HG03280 (cell line): ENCODE measurements around the gene SECTM1.

Source experiments
- ATAC-seq: cut with Tn5 transposase; IDR thresholded peaks from one replicate; pipeline ENCODE4 v1.9.1; 2021; ENCODE audit warnings: mild to moderate bottlenecking, moderate library complexity; ENCODE audit not compliant: unreplicated experiment

Gene SECTM1

GRCh38 chr17:82329683-82330321, 3.8 kb downstream of the SECTM1 start:
- ATAC-seq = no peak

- no peak for ATAC-seq
Measured at GRCh38 chr17:82328994-82329507, 4.5 kb downstream of the SECTM1 start.

GRCh38 chr17:82328141-82328993, 5.2 kb downstream of the SECTM1 start:
- ATAC-seq = no peak

GRCh38 chr17:82327757-82328140, 5.8 kb downstream of the SECTM1 start:
- no peak for ATAC-seq

- ATAC-seq = no peak
Measured at GRCh38 chr17:82327289-82327688, 6.3 kb downstream of the SECTM1 start.

GRCh38 chr17:82325286-82326180, 8.0 kb downstream of the SECTM1 start:
- ATAC-seq = no peak

GRCh38 chr17:82324566-82325285, 8.8 kb downstream of the SECTM1 start:
- no peak for ATAC-seq

- ATAC-seq = no peak
Measured at GRCh38 chr17:82323514-82324234, 9.9 kb downstream of the SECTM1 start.

GRCh38 chr17:82322526-82323453, 10.8 kb downstream of the SECTM1 start:
- ATAC-seq = no peak

- ATAC-seq = no peak
Measured at GRCh38 chr17:82321947-82322466, 11.6 kb downstream of the SECTM1 start.

GRCh38 chr17:82320956-82321927, 12.3 kb downstream of the SECTM1 start:
- no peak for ATAC-seq

- ATAC-seq = no peak
Measured at GRCh38 chr17:82320140-82320840, 13.3 kb downstream of the SECTM1 start.

GRCh38 chr17:82319619-82320062, 13.9 kb downstream of the SECTM1 start:
- ATAC-seq = no peak

GRCh38 chr17:82318772-82319606, 14.6 kb downstream of the SECTM1 start:
- ATAC-seq = no peak

- ATAC-seq = no peak
Measured at GRCh38 chr17:82318169-82318498, 15.4 kb downstream of the SECTM1 start.
